ENCODE results near the gene FADS1.

Gene FADS1

DNA sequence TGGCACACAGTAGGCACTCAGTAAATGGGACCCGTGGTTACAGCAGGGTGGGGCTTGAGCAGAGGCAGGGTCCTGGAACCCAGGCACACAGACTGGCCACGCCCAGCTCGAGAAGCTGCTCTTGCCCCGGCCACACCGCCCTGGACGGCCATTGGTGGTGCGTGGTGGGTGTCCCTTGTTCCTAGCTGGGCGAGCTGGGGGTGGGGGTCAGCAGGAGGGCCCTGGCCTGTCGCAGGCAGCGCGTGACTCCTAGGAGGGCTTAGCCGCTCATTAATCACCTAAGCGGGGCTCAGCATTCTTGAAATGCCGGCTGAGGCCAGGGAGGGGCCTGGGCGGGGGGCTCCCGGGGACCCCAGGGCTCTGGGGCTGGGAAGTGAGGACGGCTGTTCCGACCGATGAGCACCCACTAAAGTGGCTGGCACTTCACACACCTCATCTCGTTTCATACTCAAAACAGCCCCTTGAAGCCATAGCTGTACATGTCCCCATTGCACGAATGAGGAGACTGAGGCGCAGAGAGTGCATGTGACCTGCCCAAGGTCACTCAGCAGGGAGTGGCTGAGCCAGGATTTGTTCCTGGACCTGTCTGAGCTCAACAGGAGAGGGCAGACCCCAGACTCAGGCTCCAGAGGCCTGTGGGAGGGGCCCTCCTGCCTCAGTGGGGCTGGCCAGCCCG is 52.7 kb downstream of the FADS1 start:
- in situ Hi-C loops (cut with HindIII; ENCODE audit: low sequenced_read_pairs), result no loop called here

DNA sequence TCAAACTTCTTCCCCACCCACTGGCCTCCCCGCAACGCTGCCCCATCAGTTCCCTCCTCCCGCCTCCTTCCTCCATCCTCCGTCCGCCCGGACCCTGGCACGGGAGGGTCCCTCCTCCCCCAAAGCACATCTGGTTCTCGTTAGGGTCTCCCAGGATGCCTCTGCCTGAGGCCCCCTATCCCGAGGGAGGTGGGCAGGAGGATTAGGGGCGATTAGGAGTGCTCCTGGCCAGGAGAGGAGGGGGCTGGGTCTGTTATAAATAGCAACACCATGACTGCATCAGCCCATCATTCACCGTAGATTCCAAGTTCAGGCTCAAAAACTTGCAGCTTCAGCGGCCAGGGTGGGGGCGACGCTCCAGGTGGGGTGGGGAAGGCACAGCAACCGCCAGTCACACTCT is 54.0 kb downstream of the FADS1 start:
- in situ Hi-C loops (cut with HindIII; ENCODE audit: low sequenced_read_pairs), result no loop called here

DNA sequence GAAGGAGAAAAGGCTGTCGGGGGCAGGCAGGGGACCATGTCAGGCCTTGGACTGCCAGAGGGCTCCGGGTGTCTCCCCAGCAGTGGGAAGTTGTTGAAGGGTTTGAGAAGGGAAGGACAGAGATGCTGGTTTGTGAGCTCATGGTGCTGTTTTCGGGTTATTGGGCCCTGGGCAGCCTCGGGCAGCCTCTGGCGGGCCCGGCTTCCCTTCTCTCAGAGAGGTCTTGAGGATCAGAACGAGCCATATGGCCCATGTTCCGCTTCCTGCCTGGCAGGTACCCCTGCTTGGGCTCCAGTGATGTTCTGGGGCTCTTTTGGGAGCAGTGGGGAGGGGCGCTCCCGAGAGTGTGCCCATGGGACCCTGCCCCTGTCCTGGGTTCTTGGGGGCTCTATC is 54.6 kb downstream of the FADS1 start:
- in situ Hi-C loops (cut with HindIII; ENCODE audit: low sequenced_read_pairs), result no loop called here

DNA sequence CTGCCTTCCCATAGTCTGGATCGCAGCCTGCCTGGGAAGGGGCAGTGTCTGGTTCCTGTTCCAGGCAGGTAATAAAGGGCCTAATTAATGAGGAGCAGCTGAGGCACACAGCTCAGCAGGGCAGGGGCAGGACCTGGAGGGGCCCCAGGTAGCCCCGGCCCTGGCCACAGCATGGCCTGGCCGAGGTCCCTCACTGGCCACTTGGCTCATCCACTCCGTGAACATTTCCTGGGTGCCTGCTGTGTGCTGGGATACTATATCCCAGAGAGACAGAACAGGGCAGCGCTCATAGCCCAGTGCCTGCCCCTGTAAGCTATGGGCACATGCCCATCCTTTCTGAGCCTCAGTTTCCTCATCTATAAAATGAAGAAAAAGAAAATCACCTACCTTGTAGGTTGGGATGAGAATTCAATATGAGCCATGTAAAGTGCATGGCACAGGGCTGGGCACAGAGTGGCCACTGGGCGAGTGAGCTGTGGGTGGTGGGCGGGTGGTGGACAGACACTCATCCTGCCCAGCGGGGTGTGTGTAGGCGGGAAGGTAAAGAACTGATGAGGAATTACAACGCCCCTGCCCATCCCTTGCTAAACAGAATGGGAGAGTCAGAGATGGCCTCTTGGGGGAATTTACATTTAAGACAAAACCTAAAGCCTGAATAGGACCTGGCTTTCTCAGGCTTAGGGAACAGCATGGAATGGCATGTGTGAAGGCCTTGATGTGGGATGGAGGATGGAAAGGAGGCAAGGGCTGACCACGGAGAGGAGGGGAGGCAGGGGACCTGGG is 55.2 kb downstream of the FADS1 start:
- in situ Hi-C loops (cut with HindIII; ENCODE audit: low sequenced_read_pairs), result no loop called here

DNA sequence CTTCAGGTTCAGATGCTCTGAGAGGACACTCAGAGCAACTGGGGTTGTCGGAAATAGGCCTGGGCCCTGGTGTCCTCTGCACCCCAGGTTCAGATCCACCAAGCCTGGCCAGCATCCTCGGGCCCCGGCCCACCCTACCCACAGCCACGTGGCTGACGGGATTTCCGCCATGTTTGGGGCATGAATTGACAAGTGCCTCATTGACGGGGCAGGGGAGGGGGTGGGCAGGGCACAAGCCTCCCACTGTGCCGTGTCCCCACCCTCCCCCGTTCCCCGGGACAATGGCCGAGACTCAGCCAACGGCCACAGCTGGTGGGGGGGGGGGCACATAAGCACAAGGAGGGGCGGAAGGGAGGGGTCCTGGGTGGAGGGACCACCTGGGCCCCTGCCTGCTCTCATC is 55.9 kb downstream of the FADS1 start:
- in situ Hi-C loops (cut with HindIII; ENCODE audit: low sequenced_read_pairs), result no loop called here

DNA sequence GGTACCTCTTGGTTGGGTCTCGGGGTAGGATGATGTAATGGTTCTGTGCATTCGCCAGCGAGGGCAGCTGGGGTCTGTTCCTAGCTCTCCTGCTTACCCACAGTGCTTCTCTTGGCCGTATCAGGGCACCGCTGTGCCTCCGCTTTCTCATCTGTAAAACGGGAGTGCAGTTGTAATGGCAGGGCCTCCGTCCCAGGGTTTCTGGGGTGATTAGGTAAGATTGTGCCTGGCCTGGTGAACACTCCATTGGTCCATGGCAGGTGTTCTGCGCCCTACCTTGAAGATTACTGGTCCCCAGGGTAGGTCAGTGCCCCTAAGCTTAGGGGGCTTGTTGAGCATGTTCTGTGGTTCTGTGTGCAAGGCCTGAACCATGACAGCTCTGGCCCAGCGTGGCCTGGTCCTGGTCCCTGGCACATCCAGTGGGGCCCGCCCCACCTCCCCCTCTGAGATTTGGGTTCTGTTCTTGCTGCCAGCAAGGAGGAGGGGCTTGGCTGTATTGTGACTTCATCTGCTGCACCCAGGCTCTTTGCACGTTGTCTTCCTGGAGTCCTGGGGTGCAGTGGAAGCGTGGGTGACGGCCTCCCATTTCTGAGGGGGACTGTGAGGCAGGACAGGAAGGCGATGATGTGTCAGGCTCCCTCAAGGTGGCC is 59.5 kb downstream of the FADS1 start:
- in situ Hi-C loops (cut with HindIII; ENCODE audit: low sequenced_read_pairs), result no loop called here

DNA sequence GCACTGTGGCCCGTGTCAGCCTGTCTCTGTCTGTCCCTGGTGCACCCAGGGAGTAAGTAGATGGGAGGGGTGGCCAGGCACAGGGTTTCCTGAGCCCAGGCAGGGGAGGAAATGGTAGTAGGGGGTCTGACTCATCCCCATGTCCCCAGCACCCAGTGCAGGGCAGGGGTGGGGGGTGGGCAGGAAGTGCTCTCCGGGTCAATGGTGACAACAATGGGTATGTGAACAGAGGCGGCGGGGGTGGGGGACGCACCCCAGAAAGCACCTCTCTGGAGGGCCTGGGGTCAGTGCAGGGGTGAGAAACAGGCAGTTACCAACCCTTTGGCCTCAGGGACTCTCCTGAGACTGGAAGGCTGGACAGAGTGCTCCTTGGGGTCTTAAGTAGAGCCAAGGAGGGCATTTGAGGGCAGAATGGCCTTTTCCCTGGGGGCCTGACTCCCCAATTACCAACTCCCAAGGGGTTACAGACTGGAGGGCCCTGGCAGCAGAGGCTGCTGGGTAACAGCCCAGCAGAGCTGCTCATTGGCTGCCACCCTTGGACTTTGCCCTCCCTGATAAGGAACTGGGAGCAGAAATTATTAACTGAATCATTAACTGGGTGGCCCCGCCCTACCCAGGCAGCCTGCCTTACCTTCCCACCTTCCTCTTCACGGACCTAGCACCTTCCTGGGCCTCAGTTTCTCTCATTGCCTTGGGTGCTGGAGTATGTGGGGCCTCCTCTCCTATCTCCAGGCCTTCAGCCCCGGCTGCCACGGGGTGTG is 60.2 kb downstream of the FADS1 start:
- in situ Hi-C loops (cut with HindIII; ENCODE audit: low sequenced_read_pairs), result no loop called here

DNA sequence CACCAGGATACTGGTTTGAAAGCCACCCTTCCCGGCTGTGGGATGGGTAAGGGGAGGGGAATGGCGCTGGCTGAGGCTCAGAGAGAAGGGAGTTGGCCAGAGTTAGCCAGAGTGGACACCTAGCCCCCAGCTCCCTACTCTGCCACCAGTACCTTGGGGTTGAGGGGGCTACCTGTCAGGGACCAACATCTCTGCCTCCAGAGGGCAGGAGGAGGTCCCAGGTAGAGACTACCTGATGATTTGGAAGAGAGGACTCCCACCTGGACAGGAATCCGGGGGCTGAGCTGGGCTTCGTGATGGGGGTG is 60.7 kb downstream of the FADS1 start:
- in situ Hi-C loops (cut with HindIII; ENCODE audit: low sequenced_read_pairs), result no loop called here

DNA sequence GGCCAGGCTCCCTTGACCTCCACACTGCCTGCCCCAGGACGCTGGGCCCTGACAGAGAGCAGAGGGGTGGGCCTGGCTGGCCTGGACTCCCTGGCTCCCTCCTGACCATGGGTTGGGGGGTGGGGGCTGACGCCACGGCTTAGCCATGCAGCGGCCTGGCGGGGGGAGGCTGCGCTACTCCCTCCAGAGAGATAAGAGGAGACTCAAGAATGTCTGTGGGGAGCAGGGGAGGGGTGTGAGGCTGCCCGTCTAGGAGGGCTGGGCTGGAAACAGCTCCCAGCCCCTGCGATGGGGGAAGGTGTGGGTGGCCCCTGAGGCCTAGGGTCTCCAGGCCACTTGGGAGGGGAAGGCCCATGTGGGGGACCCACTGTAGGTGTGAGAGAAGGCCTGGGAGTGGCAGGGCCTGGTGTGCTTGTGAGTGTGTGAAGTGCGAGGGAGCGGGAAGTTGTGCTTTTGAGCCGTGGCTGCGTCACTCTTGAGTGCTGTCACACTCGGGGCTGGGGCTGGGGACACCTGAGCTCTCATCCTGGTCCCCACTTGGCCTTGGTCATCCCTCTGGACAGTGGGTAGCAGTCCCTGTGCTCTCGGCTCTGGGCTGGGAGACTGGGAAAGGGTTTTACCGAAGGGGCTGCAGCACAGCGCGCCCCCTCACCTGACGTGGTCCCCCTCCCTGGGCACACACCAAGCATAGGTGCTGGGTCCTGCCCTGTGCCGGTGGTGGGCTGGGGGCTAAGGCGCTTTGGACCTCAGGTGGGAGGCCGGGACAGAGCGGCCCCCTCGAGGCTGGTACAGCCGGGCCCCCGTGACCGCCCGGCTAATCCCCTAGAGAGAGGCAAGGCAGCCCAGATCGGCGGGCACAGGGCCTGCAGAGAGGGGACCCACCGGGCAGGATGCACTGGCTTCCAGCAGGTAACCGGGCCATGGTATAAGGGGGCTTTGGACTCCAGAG is 62.0 kb downstream of the FADS1 start:
- in situ Hi-C loops (cut with HindIII; ENCODE audit: low sequenced_read_pairs), result no loop called here

DNA sequence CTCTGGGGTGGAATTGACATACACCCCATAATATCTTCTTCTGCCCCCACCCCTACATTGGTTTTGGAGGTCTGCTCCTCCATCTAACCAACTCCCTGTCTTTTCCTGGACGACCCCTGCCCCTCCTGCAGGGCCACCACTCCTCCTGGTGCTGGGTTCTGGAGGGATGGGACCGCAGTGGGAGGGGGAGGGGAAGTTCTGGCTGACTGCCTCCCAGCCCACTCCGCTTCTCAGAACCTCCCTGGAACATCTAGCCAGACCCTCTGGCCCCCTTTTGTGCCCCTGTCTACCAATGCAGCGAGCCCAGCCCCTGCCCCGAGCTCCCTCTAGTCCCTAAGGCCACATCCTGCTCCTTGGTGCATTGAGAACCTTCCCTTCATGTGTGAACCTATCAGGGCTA is 63.1 kb downstream of the FADS1 start:
- in situ Hi-C loops (cut with HindIII; ENCODE audit: low sequenced_read_pairs), result no loop called here

DNA sequence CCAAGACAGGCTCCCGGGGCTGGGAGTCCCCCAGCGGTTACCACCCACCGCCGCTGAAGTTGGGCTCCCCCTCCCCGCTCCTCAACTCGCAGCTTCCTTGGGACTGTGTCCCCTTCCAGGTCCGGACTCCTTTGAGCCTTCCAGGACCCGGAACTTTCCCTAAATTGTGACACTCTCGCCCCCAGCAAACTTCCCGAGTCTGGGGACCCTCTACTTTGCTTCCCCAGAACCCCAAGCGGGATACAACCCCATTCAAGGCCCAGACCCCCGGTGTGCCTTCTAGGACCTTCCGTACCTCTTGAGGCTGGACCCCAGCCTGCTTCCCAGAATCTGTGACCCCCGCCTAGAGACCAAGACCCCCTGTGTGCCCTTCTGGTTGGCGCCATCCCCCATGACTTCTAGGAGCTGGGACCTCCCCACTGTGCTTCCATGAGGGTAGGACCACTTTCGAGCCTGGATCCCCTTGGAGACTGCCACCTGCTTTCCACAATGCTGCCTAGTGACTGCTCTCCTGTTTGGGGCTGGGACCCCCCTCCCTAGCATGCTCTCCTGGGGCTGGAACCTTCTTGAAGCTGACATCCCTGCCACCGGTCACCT is 63.8 kb downstream of the FADS1 start:
- in situ Hi-C loops (cut with HindIII; ENCODE audit: low sequenced_read_pairs), result no loop called here

DNA sequence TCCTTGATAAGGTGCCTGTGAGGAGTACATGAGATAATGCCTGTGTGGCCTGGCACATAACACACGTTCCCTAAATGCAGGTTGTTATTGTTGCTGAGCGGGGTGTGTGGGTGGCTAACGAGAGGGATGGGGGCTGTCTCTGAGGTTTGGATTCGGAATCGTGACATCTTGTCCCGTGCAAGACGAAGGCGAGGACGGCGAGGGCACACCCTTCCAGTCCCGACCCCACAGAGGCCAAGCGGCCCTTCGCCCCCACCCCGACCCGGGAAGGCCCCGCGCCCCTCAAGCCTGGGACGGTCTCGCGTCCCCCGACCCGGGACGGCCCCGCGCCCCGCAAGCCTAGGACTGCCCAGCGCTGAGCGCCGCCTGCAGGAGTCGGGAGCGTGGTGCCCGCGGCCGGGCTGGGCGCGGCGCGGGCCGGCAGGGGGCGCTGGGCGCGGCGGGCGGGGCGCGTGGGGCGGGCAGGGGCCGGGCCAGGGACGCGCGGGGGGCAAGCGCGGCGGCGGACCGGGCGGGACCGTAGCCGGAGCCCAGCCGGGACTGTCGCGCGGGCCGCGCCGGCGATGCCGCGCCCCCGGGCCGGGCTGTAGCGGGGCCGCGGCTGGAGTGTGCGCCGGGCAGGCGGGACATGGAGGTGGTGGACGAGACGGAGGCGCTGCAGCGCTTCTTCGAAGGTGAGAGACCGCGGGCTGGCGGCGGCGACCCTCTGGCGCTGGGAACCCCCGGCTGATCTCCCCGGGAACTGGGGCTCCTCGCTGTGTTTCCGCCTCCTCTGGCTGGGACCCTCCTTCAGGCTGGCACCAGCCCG is 64.5 kb downstream of the FADS1 start, which contains the start of gene MYRF:
TSS of gene MYRF (plus strand) at position 520 of the 808 bp plus-strand sequence. CDS start at position 629, 109 bp downstream.
- in situ Hi-C loops (cut with HindIII; ENCODE audit: low sequenced_read_pairs), result no loop called here

DNA sequence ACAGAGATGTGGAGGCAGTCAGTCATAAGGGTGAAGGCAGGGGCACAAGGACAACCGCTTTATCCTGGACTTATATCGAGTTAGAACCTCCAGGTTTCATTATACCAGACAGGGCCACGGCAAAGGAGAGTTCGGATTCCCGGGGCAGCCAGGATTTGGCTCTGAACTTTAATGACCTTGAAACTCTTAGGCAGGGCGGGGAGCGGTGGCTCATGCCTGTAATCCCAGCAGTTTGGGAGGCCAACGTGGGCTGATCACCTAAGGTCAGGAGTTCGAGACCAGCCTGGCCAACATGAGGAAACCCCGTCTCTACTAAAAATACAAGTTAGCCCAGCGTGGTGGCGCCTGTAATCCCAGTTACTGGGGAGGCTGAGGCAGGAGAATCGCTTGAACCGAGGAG is 65.4 kb downstream of the FADS1 start:
- in situ Hi-C loops (cut with HindIII; ENCODE audit: low sequenced_read_pairs), result no loop called here

DNA sequence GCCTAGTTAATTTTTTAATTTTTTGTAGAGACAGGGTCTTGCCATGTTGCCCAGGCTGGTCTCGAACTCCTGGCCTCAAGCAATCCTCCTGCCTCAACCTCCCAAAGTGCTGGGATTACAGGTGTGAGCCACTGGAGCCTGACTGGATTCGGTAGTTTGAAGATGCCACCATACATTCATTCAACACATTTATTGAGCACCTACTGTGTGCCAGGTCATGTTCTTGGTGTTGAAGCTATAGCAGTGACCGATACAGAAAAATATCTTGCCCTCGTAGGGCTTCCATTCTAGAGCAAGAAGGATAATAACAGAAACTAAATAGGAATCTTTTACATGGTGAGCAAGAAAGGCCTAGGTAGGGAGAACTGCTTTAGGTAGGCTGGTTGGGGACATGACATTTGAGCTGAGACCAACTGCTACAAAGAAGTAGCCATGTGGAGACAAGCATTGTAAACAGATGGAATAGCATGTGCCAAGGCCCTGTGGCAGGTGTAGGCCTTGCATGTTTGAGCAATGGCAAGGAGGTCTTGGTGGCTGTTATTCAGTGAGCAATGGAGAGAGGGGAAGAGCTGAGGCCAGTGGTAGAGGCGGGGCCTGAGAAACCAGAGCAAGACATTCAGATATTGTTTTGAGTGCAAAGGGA is 66.1 kb downstream of the FADS1 start:
- in situ Hi-C loops (cut with HindIII; ENCODE audit: low sequenced_read_pairs), result no loop called here

All from DLD1 (cell line).